Left lung (tissue), 10 donors: ENCODE data around the gene FBXW5. TPM values are rescaled to one million over a fixed set of nuclear protein-coding genes. Genes with fewer than 3 reads are reported as not detected.

ENCODE experiments used
- ATAC-seq: fragments of 200-7000 bp; cut with Tn5 transposase; one replicate; pipeline ENCODE4 v1.9.1; 2020; ENCODE audit warnings: moderate library complexity
- DNase-seq, 4 donors: peaks; one replicate each; pipeline ENCODE4 v3.0.0-alpha.2; 2013 to 2020
- H3K27ac ChIP-seq, 2 donors: fragments of 200-600 bp; sonication (generic) in 1 of 2; one replicate each; pipeline versions ENCODE4 v1.5.0 to v1.8.0; 2020 to 2021
- H3K27me3 ChIP-seq, 2 donors: fragments of 200-600 bp; sonication (generic) in 1 of 2; one replicate each; pipeline versions ENCODE4 v1.5.0 to v1.8.0; 2020 to 2021
- H3K36me3 ChIP-seq, 2 donors: fragments of 200-600 bp; sonication (generic) in 1 of 2; one replicate each; pipeline versions ENCODE4 v1.5.0 to v1.8.0; 2020 to 2021
- H3K4me1 ChIP-seq, 2 donors: fragments of 200-600 bp; one replicate each; pipeline ENCODE4 v1.8.0; 2021
- H3K4me3 ChIP-seq, 2 donors: fragments of 200-600 bp; sonication (generic) in 1 of 2; one replicate each; pipeline versions ENCODE4 v1.5.0 to v1.8.0; 2020 to 2021; ENCODE audit warnings: mild to moderate bottlenecking in 1 of 2
- H3K9me3 ChIP-seq, 2 donors: fragments of 200-600 bp; sonication (generic) in 1 of 2; one replicate each; pipeline versions ENCODE4 v1.5.0 to v1.8.0; 2020 to 2021
- intact Hi-C, 2 donors: fragments of 100-400 bp; cut with DNase I; formaldehyde crosslinking; loops; one replicate each; pipeline versions ENCODE4 v1.11.2 to v1.14.2; 2022
- polyA plus RNA-seq, 6 donors: library from polyadenylated mRNA; unstranded; fragments of 120-200 nt; gene quantifications; one replicate each; pipeline ENCODE4 v1.2.1, GENCODE V29; 2013; ENCODE audit not compliant: insufficient read length in 6 of 6
- total RNA-seq, 2 donors: library from RNA; stranded (reverse); fragmentation: NEBNext Ultra II Directional; extraction: Animal tissue kit (Norgen Biotek cat#: 25700); gene quantifications; one replicate each; pipeline ENCODE4 v1.2.1, GENCODE V29; 2021
- TF ChIP-seq, protein P1 (sequence below), 2 donors: fragments of 200-600 bp; sonication (generic) in 1 of 2; IDR thresholded peaks; one replicate each; pipeline versions ENCODE4 v1.5.0 to v1.8.0; 2021; ENCODE audit warnings: antibody characterized with exemption in 2 of 2
- donor health status: DM: no; HTN: yes; CAD: no.
- donor health status: DM: no; HTN: no; CAD: no.

Gene FBXW5
- total and polyA plus RNA-seq, 8 donors, result 33.0 to 111 (median 47.7) TPM

DNA sequence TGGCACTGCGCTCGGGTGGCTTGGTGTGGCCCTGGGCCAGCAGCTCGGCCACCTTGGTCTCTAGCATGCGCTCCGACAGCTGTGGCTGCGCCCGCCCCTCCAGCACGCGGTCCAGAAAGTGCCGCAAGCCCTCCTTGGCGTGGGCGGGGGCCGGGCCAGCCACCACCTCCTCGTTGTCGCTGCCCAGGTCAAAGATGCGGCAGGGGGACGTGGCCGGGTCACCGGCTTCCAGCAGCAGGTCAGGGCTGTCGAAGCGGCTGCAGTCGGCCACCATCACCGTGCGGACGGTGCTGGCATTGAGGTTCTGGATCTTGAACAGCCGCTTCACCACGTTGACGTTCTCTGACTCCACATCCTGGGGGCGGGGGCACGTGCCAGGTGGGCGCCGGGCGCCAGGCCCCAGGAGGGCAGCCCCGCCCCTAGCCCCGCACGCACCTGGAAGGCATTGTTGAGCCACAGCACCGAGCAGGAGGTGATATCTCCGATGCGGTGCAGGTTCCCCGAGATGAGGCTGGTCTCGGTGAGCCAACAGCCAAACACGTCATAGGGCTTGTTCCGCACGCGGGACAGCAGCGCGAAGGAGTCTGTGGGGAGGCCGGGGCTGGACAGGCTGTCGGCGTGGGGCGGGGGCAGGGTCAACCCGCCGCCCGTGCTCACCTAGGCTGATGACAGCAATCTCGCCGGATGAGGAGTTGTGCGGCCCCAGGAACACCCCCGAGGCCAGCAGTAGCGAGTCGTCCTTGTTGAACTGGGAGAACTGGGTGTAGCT lies 2.2 kb downstream of the FBXW5 start:
- peak overlapping the region in 1 of 2 donors; percentile 98 for H3K4me3 ChIP-seq
- peak in 2 of 4 donors; percentile 30 to 76 for DNase-seq
- ATAC-seq, result no peak
- H3K4me1 ChIP-seq, result peaks cover 2 to 24% of the 10 kb centered on the region in 2 donors
- intact Hi-C loops, result no loop called here
- H3K9me3 ChIP-seq, result no peaks in the 10 kb centered on the region
- H3K27me3 ChIP-seq, result no peaks in the 10 kb centered on the region
- H3K27ac ChIP-seq, result no peak overlapping the region
- TF ChIP-seq, protein P1, sequence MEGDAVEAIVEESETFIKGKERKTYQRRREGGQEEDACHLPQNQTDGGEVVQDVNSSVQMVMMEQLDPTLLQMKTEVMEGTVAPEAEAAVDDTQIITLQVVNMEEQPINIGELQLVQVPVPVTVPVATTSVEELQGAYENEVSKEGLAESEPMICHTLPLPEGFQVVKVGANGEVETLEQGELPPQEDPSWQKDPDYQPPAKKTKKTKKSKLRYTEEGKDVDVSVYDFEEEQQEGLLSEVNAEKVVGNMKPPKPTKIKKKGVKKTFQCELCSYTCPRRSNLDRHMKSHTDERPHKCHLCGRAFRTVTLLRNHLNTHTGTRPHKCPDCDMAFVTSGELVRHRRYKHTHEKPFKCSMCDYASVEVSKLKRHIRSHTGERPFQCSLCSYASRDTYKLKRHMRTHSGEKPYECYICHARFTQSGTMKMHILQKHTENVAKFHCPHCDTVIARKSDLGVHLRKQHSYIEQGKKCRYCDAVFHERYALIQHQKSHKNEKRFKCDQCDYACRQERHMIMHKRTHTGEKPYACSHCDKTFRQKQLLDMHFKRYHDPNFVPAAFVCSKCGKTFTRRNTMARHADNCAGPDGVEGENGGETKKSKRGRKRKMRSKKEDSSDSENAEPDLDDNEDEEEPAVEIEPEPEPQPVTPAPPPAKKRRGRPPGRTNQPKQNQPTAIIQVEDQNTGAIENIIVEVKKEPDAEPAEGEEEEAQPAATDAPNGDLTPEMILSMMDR (IDR thresholded peaks at IDR 0.05), result no peak
- H3K36me3 ChIP-seq, result peaks cover 0 to 54% of the 10 kb centered on the region in 2 donors

- DNase-seq (peak in 2 of 4 donors; percentile 31 to 79), ATAC-seq (no peak)
- Histone ChIP-seq H3K9me3 (no peaks in the 10 kb centered on the region), H3K4me1 (peaks cover 2 to 24% of the 10 kb centered on the region in 2 donors), H3K27me3 (no peaks in the 10 kb centered on the region), H3K36me3 (peaks cover 0 to 54% of the 10 kb centered on the region in 2 donors), H3K4me3 (no peak overlapping the region), H3K27ac (no peak overlapping the region)
- intact Hi-C loops, result no loop called here
- TF ChIP-seq, protein P1 (IDR thresholded peaks at IDR 0.05), result no peak
Observed at GRCh38 chr9:136941231-136942111, 3.1 kb downstream of the FBXW5 start.

GRCh38 chr9:136940526-136941230 lies 3.9 kb downstream of the FBXW5 start:
- Histone ChIP-seq H3K4me1 (peaks cover 2 to 27% of the 10 kb centered on the region in 2 donors), H3K9me3 (no peaks in the 10 kb centered on the region), H3K27ac (no peak overlapping the region), H3K27me3 (no peaks in the 10 kb centered on the region), H3K36me3 (peaks cover 0 to 54% of the 10 kb centered on the region in 2 donors), H3K4me3 (no peak overlapping the region)
- intact Hi-C loops, result no loop called here
- DNase-seq (peak in 2 of 4 donors; percentile 27 to 79), ATAC-seq (no peak)
- TF ChIP-seq, protein P1 (IDR thresholded peaks at IDR 0.05), result no peak

- Histone ChIP-seq H3K27me3 (no peaks in the 10 kb centered on the region), H3K27ac (no peak overlapping the region), H3K36me3 (peaks cover 0 to 54% of the 10 kb centered on the region in 2 donors), H3K4me3 (no peak overlapping the region), H3K9me3 (no peaks in the 10 kb centered on the region), H3K4me1 (peaks cover 2 to 30% of the 10 kb centered on the region in 2 donors)
- intact Hi-C loops, result loop anchor here in 1 of 2 donors (10.0 kb wide), 1 partner anchor 85 kb away; the partner anchor contains the start of gene MAMDC4
- DNase-seq, result peak in 1 of 4 donors; percentile 25
- TF ChIP-seq, protein P1 (IDR thresholded peaks at IDR 0.05), result no peak
- no peak for ATAC-seq
Observed at GRCh38 chr9:136939996-136940525, 4.5 kb downstream of the FBXW5 start.
